ENCODE data around the gene PTPN1. TPM values are rescaled to one million over a fixed set of nuclear protein-coding genes. Genes with fewer than 3 reads are reported as not detected.

PTPN1 gene
- total RNA-seq, 1 donor from 2014 or later: 26.0 TPM

DNA sequence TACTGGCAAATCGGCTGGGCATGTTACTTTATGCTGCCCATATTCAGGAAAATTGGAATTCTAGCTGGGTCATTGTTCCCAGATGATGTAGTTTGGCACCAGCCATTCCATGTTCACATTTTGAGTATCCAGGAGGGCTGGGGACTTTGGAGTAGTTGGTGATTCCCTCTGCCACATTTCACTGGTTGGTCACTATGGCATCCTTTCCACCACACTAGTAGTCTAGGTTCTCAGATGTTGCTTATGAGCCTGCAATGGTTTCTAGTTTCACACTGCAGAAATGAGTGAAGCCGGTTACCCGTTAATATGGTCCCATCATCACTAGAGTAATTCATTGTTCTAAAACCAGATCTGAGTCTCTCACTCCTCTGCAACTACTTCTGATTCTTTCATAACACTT, 4.6 kb downstream of the PTPN1 start:
- DNase-seq (ENCODE audit: low spot score, unreplicated experiment): no peak
- Mint-ChIP-seq H3K4me3 (ENCODE audit: low read depth) (no peak overlapping the region), H3K36me3 (ENCODE audit: insufficient read depth) (no peaks in the 10 kb centered on the region), H3K27me3 (no peaks in the 10 kb centered on the region), H3K9me3 (ENCODE audit: low read depth) (no peaks in the 10 kb centered on the region), H3K4me1 (ENCODE audit: low read depth) (peaks cover 28% of the 10 kb centered on the region), H3K27ac (no peak overlapping the region)
- TF ChIP-seq, protein P1, sequence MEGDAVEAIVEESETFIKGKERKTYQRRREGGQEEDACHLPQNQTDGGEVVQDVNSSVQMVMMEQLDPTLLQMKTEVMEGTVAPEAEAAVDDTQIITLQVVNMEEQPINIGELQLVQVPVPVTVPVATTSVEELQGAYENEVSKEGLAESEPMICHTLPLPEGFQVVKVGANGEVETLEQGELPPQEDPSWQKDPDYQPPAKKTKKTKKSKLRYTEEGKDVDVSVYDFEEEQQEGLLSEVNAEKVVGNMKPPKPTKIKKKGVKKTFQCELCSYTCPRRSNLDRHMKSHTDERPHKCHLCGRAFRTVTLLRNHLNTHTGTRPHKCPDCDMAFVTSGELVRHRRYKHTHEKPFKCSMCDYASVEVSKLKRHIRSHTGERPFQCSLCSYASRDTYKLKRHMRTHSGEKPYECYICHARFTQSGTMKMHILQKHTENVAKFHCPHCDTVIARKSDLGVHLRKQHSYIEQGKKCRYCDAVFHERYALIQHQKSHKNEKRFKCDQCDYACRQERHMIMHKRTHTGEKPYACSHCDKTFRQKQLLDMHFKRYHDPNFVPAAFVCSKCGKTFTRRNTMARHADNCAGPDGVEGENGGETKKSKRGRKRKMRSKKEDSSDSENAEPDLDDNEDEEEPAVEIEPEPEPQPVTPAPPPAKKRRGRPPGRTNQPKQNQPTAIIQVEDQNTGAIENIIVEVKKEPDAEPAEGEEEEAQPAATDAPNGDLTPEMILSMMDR (IDR thresholded peaks at IDR 0.05; ENCODE audit: unreplicated experiment): no peak

DNA sequence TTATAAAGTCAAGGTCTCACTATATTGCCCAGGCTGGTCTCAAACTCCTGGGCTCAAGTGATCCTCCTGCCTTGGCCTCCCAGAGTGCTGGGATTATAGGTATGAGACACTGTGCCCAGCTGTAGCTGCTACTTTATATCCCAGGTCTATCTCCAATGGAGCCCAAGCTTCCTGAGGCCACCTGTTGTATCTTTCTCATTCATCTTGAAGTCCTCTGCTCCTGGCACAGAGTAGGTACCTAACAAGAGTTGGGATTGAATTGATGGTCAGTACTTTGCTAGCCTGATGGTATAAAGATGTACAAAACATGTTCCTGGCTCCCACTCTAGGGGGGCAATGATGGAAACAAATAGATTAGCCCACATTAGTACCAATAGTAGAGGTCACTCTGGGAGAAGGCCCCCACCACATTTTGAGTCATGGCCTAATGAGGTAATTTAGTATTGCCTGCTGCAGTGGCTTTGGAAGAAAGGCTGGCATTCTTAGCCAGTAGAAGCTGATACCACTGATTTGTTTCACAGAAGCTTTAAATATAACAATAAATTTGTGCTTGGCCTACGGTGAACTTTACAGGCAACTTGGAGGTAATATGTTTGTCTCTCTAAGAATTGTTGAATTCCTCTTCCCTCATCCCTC, 5.4 kb downstream of the PTPN1 start:
- DNase-seq (ENCODE audit: low spot score, unreplicated experiment): no peak
- Mint-ChIP-seq H3K4me1 (ENCODE audit: low read depth) (peaks cover 27% of the 10 kb centered on the region), H3K27ac (no peak overlapping the region), H3K27me3 (no peaks in the 10 kb centered on the region), H3K36me3 (ENCODE audit: insufficient read depth) (no peaks in the 10 kb centered on the region), H3K4me3 (ENCODE audit: low read depth) (no peak overlapping the region), H3K9me3 (ENCODE audit: low read depth) (no peaks in the 10 kb centered on the region)
- TF ChIP-seq, protein P1 (IDR thresholded peaks at IDR 0.05; ENCODE audit: unreplicated experiment): no peak

DNA sequence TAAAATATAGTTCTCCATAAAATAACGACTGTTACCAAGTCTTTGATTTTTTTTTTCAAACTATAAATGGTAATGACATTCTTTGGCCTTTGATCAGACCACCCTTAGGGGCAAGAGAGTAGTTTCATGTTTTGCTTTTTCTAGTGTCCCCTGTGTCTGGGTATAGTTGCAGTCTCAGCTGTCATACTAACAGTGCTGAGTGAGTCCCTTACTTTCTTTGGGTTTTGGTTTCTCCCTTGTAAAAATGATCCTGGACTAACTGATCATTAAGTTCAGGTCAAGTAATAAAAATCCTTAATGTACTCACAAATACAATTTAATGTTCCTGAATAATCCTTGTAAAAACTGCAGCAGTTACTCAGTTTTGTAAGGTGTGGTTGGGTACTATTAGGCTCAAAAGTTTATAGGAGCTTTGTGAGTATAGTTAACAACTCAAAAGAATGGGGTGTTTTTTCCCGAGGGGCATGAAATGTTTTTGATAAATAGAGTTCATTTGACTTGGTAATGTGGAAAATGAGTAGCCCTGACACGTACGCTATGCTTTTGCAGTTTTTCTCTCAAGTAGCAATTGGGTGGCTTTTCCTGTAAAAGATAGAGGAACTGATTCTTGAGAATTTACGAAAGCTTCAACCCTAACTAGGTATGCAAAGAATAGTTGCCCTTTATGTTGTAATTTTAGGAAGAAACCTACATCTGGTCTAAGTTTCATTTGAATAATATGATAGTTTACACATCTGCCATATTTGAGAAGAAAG, 6.2 kb downstream of the PTPN1 start:
- H3K4me3 Mint-ChIP-seq (ENCODE audit: low read depth): no peak overlapping the region
- no peak for DNase-seq (ENCODE audit: low spot score, unreplicated experiment)
- no peaks in the 10 kb centered on the region for H3K9me3 Mint-ChIP-seq (ENCODE audit: low read depth)
- no peaks in the 10 kb centered on the region for H3K36me3 Mint-ChIP-seq (ENCODE audit: insufficient read depth)
- H3K27me3 Mint-ChIP-seq: no peaks in the 10 kb centered on the region
- H3K27ac Mint-ChIP-seq: no peak overlapping the region
- H3K4me1 Mint-ChIP-seq (ENCODE audit: low read depth): peaks cover 22% of the 10 kb centered on the region
- TF ChIP-seq, protein P1 (IDR thresholded peaks at IDR 0.05; ENCODE audit: unreplicated experiment): no peak

GRCh38 chr20:50516935-50517816, 7.0 kb downstream of the PTPN1 start:
- no peak overlapping the region for H3K4me3 Mint-ChIP-seq (ENCODE audit: low read depth)
- TF ChIP-seq, protein P1 (IDR thresholded peaks at IDR 0.05; ENCODE audit: unreplicated experiment): no peak
- no peaks in the 10 kb centered on the region for H3K9me3 Mint-ChIP-seq (ENCODE audit: low read depth)
- DNase-seq (ENCODE audit: low spot score, unreplicated experiment): no peak
- no peaks in the 10 kb centered on the region for H3K27me3 Mint-ChIP-seq
- peaks cover 17% of the 10 kb centered on the region for H3K4me1 Mint-ChIP-seq (ENCODE audit: low read depth)
- no peaks in the 10 kb centered on the region for H3K36me3 Mint-ChIP-seq (ENCODE audit: insufficient read depth)
- H3K27ac Mint-ChIP-seq: no peak overlapping the region

GRCh38 chr20:50517817-50518154, 7.6 kb downstream of the PTPN1 start:
- Mint-ChIP-seq H3K27ac (no peak overlapping the region), H3K9me3 (ENCODE audit: low read depth) (no peaks in the 10 kb centered on the region), H3K4me1 (ENCODE audit: low read depth) (peaks cover 11% of the 10 kb centered on the region), H3K4me3 (ENCODE audit: low read depth) (no peak overlapping the region), H3K27me3 (no peaks in the 10 kb centered on the region), H3K36me3 (ENCODE audit: insufficient read depth) (no peaks in the 10 kb centered on the region)
- DNase-seq (ENCODE audit: low spot score, unreplicated experiment): no peak
- TF ChIP-seq, protein P1 (IDR thresholded peaks at IDR 0.05; ENCODE audit: unreplicated experiment): no peak
